Measurements from ENCODE around the gene CCDC138. TPM values are rescaled to one million over a fixed set of nuclear protein-coding genes. Genes with fewer than 3 reads are reported as not detected.
"Not testable (repeated sequence)": the region's sequence is repeated elsewhere in the genome, so short reads cannot be mapped to it uniquely, and the experiment has no call there.

CCDC138 gene, protein sequence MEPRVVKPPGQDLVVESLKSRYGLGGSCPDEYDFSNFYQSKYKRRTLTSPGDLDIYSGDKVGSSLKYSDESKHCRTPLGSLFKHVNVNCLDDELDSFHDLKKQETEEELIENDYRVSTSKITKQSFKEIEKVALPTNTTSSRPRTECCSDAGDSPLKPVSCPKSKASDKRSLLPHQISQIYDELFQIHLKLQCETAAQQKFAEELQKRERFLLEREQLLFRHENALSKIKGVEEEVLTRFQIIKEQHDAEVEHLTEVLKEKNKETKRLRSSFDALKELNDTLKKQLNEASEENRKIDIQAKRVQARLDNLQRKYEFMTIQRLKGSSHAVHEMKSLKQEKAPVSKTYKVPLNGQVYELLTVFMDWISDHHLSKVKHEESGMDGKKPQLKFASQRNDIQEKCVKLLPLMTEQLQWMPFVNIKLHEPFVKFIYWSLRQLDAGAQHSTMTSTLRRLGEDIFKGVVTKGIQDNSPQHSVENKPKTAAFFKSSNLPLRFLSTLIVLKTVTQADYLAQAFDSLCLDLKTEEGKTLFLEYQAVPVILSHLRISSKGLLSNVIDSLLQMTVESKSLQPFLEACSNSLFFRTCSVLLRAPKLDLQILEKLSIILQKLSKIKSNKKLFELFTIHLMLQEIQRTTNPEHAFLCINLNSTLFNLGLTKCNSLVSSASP
- total RNA-seq, result 4.2 and 9.1 TPM in 2 replicates

DNA sequence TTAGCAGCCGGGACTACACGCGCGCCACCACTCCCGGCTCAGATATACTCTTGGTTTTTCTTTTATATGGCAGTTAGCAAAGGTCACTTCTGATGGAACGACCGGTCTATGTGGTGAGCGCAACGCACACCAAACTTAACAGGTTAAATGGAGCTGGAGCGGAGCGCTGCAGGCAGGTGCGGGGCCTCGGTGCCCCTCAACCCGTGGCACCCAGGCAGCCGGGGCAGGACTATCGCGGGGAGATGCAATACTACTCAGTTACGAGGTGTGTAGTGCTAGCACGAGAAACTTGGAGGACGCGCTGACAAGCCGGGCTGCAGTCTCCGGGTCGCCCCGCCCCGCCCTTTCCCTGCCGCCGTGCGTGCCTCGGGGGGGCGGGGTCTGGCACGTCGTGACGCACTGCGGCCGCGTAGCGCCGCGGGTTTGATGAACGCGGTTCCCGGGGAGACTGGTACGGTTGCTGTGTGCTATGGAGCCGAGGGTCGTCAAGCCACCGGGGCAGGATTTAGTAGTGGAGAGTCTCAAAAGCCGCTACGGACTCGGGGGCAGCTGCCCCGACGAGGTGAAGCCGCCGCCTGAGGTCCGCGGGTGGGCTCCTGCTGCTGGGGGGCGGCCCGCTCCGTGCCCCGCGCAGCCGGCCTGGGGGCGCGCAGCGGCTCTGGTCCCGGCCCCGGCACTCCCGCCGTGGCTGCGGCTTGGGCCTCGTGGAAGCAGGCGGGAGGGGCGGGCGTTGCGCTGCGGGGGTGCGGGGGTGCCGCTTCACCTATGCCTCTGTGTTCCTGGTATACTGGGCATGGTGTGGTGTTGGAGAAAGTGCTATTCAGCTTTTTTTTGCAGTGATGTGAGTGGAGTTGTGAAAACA lies at the start of gene CCDC138:
Gene CCDC138, plus strand, starts transcription at position 418 of the 862 bp plus-strand sequence. Its CDS starts 52 bp downstream, at position 470.
- peak within 1 kb of the TSS; percentile 77 for H3K4me3 ChIP-seq (ENCODE audit: low read depth, low read length)
- DNase-seq (ENCODE audit: low read depth), result peak; percentile 92
- TF ChIP-seq, protein P1, sequence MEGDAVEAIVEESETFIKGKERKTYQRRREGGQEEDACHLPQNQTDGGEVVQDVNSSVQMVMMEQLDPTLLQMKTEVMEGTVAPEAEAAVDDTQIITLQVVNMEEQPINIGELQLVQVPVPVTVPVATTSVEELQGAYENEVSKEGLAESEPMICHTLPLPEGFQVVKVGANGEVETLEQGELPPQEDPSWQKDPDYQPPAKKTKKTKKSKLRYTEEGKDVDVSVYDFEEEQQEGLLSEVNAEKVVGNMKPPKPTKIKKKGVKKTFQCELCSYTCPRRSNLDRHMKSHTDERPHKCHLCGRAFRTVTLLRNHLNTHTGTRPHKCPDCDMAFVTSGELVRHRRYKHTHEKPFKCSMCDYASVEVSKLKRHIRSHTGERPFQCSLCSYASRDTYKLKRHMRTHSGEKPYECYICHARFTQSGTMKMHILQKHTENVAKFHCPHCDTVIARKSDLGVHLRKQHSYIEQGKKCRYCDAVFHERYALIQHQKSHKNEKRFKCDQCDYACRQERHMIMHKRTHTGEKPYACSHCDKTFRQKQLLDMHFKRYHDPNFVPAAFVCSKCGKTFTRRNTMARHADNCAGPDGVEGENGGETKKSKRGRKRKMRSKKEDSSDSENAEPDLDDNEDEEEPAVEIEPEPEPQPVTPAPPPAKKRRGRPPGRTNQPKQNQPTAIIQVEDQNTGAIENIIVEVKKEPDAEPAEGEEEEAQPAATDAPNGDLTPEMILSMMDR (IDR thresholded peaks at IDR 0.05; ENCODE audit: insufficient read depth, low read depth, low read length), result no peak

DNA sequence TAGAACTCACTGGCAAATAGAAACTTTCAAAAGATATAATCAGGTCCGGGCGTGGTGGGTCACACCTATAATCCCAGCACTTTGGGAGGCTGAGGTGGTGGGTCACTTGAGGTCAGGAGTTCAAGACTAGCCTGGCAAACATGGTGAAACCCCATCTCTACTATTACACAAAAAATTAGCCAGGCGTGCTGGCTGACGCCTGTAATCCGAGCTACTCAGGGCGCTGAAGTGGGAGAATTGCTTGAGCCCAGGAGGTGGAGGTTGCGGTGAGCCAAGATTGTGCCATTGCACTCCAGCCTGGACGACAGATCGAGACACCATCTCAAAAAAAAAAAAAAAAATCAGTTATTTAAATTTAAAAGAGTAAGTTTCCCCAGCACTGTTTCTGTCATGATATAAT lies 28.6 kb upstream of the CCDC138 start:
- not testable (repeated sequence) for H3K4me3 ChIP-seq (ENCODE audit: low read depth, low read length); DNase-seq (ENCODE audit: low read depth)

DNA sequence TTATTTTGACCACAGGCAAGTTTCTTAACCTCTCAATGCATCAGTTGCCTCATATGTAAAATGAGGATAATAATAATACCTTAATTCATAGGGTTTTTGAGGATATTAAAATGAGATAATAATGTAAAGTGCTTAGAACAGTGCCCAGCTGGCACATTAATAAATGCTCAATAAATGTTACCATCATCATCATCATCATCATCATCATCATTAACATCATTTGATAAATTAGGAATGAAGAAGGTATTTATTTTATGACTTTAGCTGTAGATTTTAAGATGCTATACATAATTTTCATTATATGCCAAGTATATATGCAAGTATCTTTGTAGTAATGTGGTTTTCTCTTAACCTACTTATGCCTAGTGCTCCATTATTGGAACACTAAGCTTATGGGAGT lies 24.0 kb upstream of the CCDC138 start:
- not testable (repeated sequence) for DNase-seq (ENCODE audit: low read depth); H3K4me3 ChIP-seq (ENCODE audit: low read depth, low read length)

DNA sequence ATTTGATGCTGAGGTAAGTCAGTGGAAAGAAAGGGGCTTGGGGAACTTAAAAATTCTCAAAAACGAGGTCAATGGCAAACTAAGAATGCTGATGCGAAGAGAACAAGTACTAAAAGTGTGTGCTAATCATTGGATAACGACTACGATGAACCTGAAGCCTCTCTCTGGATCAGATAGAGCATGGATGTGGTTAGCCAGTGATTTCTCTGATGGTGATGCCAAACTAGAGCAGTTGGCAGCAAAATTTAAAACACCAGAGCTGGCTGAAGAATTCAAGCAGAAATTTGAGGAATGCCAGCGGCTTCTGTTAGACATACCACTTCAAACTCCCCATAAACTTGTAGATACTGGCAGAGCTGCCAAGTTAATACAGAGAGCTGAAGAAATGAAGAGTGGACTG lies 19.9 kb upstream of the CCDC138 start:
- not testable (repeated sequence) for DNase-seq (ENCODE audit: low read depth); H3K4me3 ChIP-seq (ENCODE audit: low read depth, low read length)

DNA sequence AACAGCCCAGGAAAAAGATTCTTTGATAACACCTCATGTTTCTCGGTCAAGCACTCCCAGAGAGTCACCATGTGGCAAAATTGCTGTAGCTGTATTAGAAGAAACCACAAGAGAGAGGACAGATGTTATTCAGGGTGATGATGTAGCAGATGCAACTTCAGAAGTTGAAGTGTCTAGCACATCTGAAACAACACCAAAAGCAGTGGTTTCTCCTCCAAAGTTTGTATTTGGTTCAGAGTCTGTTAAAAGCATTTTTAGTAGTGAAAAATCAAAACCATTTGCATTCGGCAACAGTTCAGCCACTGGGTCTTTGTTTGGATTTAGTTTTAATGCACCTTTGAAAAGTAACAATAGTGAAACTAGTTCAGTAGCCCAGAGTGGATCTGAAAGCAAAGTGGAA lies 18.7 kb upstream of the CCDC138 start:
- DNase-seq (ENCODE audit: low read depth); H3K4me3 ChIP-seq (ENCODE audit: low read depth, low read length): not testable (repeated sequence)

DNA sequence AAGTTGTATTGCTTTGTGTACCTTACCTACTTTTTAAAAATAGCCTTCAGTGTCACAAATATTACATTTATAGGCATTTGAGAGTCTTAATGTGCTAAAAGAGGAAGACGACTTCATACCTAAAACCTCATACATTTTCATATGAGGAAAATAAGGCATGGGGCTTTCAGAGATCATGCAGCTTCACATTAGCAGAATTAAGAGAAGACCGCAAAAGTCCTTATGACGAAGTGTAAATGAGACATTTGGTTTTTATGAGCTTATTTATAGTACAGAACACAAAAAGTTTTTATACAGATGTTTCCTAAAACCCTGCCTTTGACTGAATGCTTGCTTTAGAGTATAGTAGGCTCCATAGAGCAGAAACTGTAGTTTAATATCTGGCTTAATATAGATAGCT lies 10.1 kb upstream of the CCDC138 start:
- no peak overlapping the region for H3K4me3 ChIP-seq (ENCODE audit: low read depth, low read length)
- TF ChIP-seq, protein P1 (IDR thresholded peaks at IDR 0.05; ENCODE audit: insufficient read depth, low read depth, low read length), result no peak
- DNase-seq (ENCODE audit: low read depth), result no peak

DNA sequence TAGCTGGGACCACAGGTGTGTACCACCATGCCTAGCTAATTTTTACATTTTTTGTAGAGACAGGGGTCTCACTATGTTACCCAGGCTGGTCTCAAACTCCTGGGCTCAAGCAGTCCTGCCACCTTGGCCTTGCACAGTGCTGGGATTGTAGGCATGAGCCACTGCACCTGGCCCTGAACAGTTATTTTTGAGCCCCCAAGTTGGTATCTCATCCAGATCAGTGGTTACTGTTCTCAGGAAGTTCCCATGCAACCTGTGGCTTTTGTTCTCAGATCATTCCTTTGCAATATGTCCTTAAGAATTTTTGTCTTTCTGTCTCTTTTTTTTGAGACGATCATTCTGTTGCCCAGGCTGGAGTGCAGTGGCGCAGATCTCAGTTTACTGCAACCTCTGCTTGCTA lies 7.7 kb upstream of the CCDC138 start:
- no peak for DNase-seq (ENCODE audit: low read depth)
- H3K4me3 ChIP-seq (ENCODE audit: low read depth, low read length), result no peak overlapping the region
- TF ChIP-seq, protein P1 (IDR thresholded peaks at IDR 0.05; ENCODE audit: insufficient read depth, low read depth, low read length), result no peak

DNA sequence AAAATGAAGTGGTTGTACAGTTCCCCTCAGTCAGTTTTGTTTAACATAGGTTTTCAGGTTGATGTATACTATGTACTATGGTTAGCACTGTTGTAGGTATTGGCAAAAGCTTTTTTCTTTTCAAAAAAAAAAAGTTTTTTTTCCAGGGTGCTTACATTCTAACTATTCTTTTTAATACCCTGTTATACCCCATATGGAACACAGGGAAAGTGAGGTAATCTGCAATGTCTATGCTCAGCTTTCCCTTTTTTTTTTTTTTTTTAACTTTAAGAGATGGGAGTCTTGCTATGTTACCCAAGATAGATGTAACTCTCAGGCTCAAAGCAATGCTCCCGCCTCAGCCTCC lies 590 bp upstream of the CCDC138 start:
- TF ChIP-seq, protein P1 (IDR thresholded peaks at IDR 0.05; ENCODE audit: insufficient read depth, low read depth, low read length), result no peak
- peak overlapping the region; percentile 77 for H3K4me3 ChIP-seq (ENCODE audit: low read depth, low read length)
- no peak for DNase-seq (ENCODE audit: low read depth)

Data from fibroblast of villous mesenchyme (primary cell).